HepG2 (cell line): Measurements from ENCODE around the gene PRDX2. TPM values are rescaled to one million over a fixed set of nuclear protein-coding genes. Genes with fewer than 3 reads are reported as not detected.

Source experiments
- BORCS8-MEF2B ChIP-seq: sonication (generic); formaldehyde crosslinking; IDR thresholded peaks from 2 replicates; pipeline ENCODE4 v1.8.0; 2022; ENCODE audit warnings: mild to moderate bottlenecking, missing genetic modification reagents
- FOXJ3 ChIP-seq: sonication (generic); formaldehyde crosslinking; IDR thresholded peaks from 2 replicates; pipeline ENCODE4 v1.4.0; 2020; ENCODE audit warnings: missing genetic modification reagents, mild to moderate bottlenecking, borderline replicate concordance
- PCBP2 ChIP-seq: fragments of 200-400 bp; formaldehyde crosslinking; optimal IDR thresholded peaks from 2 replicates; pipeline ENCODE3; 2018; ENCODE audit warnings: low read length, low read depth; ENCODE audit not compliant: poor library complexity, severe bottlenecking
- PHF21A ChIP-seq: sonication (generic); formaldehyde crosslinking; IDR thresholded peaks from 2 replicates; pipeline ENCODE4 v1.5.0; 2020; ENCODE audit warnings: mild to moderate bottlenecking, missing genetic modification reagents
- RXRA ChIP-seq: sonication (generic); formaldehyde crosslinking; IDR thresholded peaks from 2 replicates; pipeline ENCODE4 v1.5.1; 2020; ENCODE audit warnings: missing genetic modification reagents
- ZNF263 ChIP-seq: sonication (generic); formaldehyde crosslinking; IDR thresholded peaks from 2 replicates; pipeline ENCODE4 v1.4.0; 2020; ENCODE audit warnings: missing genetic modification reagents
- ZNF547 ChIP-seq: sonication (generic); formaldehyde crosslinking; IDR thresholded peaks from 2 replicates; pipeline ENCODE4 v1.5.1; 2020; ENCODE audit warnings: mild to moderate bottlenecking, missing genetic modification reagents
- ZSCAN22 ChIP-seq: sonication (generic); formaldehyde crosslinking; IDR thresholded peaks from 2 replicates; pipeline ENCODE4 v1.4.0; 2020; ENCODE audit warnings: mild to moderate bottlenecking, missing genetic modification reagents
- polyA plus RNA-seq, 8 experiments: library from polyadenylated mRNA; depleted of rRNA in 3 of 8; stranded (reverse) in 7 of 8; unstranded in 1 of 8; fragments of >200 nt; fragmentation: Illumina TruSeq in 4 of 8; extraction: Trizol in 4 of 8; gene quantifications; 2 replicates each; pipeline versions ENCODE4 v1.2.1 to v1.2.3, GENCODE V29; 2011 to 2016; ENCODE audit warnings: low read depth in 4 of 8, missing spikeins in 1 of 8, mixed read lengths in 1 of 8; ENCODE audit not compliant: insufficient read depth in 1 of 8
- total RNA-seq, 5 experiments: library from RNA; depleted of rRNA; stranded (reverse); fragments of >200 nt; fragmentation: Illumina TruSeq; extraction: Trizol; gene quantifications; 2 replicates each; pipeline ENCODE4 v1.2.3, GENCODE V29; 2016; ENCODE audit warnings: low read depth in 1 of 5
- TF ChIP-seq, protein P1 (sequence below), 2 experiments: fragments of 450-650 bp in 1 of 2; sonication (generic) in 1 of 2; formaldehyde crosslinking in 1 of 2; IDR thresholded peaks; 2 replicates each; pipeline versions ENCODE4 v1.6.1 to v1.8.0; 2016 to 2022; ENCODE audit warnings: antibody characterized with exemption in 1 of 2, mild to moderate bottlenecking in 1 of 2, missing genetic modification reagents in 1 of 2
- TF ChIP-seq, protein P2 (sequence below): sonication (generic); formaldehyde crosslinking; IDR thresholded peaks from 2 replicates; pipeline ENCODE4 v1.4.0; 2020; ENCODE audit warnings: missing genetic modification reagents
- TF ChIP-seq, protein P3 (sequence below): sonication (generic); formaldehyde crosslinking; IDR thresholded peaks from 2 replicates; pipeline ENCODE4 v1.5.0; 2020; ENCODE audit warnings: mild to moderate bottlenecking, missing genetic modification reagents, borderline replicate concordance

The PRDX2 gene
- total and polyA plus RNA-seq, 2 of the 13 experiments (the other 11 are each of a cell fraction or from before 2014, with no cell fraction given) = 218 to 381 TPM

DNA sequence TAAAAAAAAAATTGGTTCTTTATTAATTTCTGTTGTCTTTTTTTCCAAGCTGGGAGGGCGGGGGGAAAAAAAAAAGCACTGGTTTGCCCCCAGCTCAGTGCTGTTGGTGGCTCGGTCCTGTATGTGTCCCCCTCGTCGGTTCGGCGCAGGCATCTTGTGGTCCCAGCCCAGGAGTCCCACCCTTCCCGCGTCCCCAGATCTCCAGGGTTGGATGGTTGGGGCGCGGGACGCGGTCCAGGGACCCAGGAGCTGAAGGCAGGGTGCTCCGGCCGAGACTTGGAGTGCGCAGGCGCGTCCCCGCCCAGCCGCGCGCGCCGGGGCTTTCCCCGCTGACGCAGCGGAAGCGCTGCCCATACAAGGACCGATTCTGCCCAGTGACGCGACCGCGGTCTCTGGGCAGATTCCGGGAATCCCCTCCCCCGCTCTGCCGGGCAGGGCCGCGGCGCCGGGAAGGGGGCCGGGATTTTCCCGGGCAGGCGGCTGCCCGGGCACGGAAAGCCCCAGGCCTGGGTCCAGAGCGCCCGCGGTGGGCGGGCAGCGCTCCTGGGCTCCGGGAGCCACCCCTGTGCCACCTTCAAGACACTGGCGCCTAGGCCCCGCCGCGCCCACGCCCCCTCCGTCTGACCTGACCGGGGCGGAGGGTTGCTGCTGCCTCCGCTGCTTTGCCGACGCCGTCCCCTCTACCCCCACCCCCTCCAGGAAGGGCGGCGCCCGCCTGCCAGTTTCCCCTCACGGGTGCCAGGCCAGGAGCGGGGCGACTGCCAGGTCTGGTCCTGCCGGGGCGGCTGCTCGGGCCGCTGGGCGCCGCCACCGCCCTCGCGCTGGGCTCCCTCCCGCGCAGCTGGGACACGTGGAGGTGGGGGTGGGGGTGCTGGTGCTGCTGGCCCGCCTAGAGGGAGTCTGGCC lies 8.1 kb downstream of the PRDX2 start (continued):
- TF ChIP-seq, protein P1, sequence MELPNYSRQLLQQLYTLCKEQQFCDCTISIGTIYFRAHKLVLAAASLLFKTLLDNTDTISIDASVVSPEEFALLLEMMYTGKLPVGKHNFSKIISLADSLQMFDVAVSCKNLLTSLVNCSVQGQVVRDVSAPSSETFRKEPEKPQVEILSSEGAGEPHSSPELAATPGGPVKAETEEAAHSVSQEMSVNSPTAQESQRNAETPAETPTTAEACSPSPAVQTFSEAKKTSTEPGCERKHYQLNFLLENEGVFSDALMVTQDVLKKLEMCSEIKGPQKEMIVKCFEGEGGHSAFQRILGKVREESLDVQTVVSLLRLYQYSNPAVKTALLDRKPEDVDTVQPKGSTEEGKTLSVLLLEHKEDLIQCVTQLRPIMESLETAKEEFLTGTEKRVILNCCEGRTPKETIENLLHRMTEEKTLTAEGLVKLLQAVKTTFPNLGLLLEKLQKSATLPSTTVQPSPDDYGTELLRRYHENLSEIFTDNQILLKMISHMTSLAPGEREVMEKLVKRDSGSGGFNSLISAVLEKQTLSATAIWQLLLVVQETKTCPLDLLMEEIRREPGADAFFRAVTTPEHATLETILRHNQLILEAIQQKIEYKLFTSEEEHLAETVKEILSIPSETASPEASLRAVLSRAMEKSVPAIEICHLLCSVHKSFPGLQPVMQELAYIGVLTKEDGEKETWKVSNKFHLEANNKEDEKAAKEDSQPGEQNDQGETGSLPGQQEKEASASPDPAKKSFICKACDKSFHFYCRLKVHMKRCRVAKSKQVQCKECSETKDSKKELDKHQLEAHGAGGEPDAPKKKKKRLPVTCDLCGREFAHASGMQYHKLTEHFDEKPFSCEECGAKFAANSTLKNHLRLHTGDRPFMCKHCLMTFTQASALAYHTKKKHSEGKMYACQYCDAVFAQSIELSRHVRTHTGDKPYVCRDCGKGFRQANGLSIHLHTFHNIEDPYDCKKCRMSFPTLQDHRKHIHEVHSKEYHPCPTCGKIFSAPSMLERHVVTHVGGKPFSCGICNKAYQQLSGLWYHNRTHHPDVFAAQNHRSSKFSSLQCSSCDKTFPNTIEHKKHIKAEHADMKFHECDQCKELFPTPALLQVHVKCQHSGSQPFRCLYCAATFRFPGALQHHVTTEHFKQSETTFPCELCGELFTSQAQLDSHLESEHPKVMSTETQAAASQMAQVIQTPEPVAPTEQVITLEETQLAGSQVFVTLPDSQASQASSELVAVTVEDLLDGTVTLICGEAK (IDR thresholded peaks at IDR 0.05) = no peak
- TF ChIP-seq, protein P1 (CRISPR knock-in tag; IDR thresholded peaks at IDR 0.05) = 0 out of 2 replicates have a peak, but pooled peaks have one; percentile 59
- TF ChIP-seq, protein P2, sequence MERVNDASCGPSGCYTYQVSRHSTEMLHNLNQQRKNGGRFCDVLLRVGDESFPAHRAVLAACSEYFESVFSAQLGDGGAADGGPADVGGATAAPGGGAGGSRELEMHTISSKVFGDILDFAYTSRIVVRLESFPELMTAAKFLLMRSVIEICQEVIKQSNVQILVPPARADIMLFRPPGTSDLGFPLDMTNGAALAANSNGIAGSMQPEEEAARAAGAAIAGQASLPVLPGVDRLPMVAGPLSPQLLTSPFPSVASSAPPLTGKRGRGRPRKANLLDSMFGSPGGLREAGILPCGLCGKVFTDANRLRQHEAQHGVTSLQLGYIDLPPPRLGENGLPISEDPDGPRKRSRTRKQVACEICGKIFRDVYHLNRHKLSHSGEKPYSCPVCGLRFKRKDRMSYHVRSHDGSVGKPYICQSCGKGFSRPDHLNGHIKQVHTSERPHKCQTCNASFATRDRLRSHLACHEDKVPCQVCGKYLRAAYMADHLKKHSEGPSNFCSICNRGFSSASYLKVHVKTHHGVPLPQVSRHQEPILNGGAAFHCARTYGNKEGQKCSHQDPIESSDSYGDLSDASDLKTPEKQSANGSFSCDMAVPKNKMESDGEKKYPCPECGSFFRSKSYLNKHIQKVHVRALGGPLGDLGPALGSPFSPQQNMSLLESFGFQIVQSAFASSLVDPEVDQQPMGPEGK = peak; percentile 64
- TF ChIP-seq PHF21A (CRISPR knock-in tag) (no peak; the same call in none of the 2 replicates), FOXJ3 (CRISPR knock-in tag) (no peak), BORCS8-MEF2B (no peak), RXRA (CRISPR knock-in tag) (peak; percentile 48; the same call in 1 of the 2 replicates), PCBP2 (no peak), ZSCAN22 (CRISPR knock-in tag) (peak; percentile 88), ZNF547 (CRISPR knock-in tag) (peak; percentile 88), ZNF263 (no peak)
- TF ChIP-seq, protein P3, sequence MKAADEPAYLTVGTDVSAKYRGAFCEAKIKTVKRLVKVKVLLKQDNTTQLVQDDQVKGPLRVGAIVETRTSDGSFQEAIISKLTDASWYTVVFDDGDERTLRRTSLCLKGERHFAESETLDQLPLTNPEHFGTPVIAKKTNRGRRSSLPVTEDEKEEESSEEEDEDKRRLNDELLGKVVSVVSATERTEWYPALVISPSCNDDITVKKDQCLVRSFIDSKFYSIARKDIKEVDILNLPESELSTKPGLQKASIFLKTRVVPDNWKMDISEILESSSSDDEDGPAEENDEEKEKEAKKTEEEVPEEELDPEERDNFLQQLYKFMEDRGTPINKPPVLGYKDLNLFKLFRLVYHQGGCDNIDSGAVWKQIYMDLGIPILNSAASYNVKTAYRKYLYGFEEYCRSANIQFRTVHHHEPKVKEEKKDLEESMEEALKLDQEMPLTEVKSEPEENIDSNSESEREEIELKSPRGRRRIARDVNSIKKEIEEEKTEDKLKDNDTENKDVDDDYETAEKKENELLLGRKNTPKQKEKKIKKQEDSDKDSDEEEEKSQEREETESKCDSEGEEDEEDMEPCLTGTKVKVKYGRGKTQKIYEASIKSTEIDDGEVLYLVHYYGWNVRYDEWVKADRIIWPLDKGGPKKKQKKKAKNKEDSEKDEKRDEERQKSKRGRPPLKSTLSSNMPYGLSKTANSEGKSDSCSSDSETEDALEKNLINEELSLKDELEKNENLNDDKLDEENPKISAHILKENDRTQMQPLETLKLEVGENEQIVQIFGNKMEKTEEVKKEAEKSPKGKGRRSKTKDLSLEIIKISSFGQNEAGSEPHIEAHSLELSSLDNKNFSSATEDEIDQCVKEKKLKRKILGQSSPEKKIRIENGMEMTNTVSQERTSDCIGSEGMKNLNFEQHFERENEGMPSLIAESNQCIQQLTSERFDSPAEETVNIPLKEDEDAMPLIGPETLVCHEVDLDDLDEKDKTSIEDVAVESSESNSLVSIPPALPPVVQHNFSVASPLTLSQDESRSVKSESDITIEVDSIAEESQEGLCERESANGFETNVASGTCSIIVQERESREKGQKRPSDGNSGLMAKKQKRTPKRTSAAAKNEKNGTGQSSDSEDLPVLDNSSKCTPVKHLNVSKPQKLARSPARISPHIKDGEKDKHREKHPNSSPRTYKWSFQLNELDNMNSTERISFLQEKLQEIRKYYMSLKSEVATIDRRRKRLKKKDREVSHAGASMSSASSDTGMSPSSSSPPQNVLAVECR = peak; percentile 89
